T-helper 2 cell treated with Interferon-gamma antibody and Interleukin-4, amounts not matched to agents 5 μg/mL and 100 μg/mL, for 36 hours (primary cell): Measurements from ENCODE around the gene TMEM178B.
"Not testable (repeated sequence)": the region's sequence is repeated elsewhere in the genome, so short reads cannot be mapped to it uniquely, and the experiment has no call there.

Source experiments
- DNase-seq: peaks from one replicate; pipeline ENCODE4 v3.0.0; 2021; ENCODE audit warnings: low spot score
- H3K27ac Mint-ChIP-seq: one replicate; pipeline ENCODE4 v1.8.0; 2021; ENCODE audit warnings: mild to moderate bottlenecking, mixed read lengths
- H3K27me3 Mint-ChIP-seq: one replicate; pipeline ENCODE4 v1.8.0; 2021; ENCODE audit warnings: low read depth, mixed read lengths
- H3K36me3 Mint-ChIP-seq: one replicate; pipeline ENCODE4 v1.8.0; 2021; ENCODE audit warnings: low read depth, mixed read lengths
- H3K4me1 Mint-ChIP-seq: one replicate; pipeline ENCODE4 v1.8.0; 2021; ENCODE audit warnings: low read depth, mixed read lengths
- H3K4me3 Mint-ChIP-seq: one replicate; pipeline ENCODE4 v1.8.0; 2022; ENCODE audit warnings: mild to moderate bottlenecking, moderate library complexity, mixed read lengths
- H3K9me3 Mint-ChIP-seq: one replicate; pipeline ENCODE4 v1.8.0; 2021; ENCODE audit warnings: mixed read lengths

The TMEM178B gene

GRCh38 chr7:141057788-141058187 lies 16.1 kb upstream of the TMEM178B start:
- Mint-ChIP-seq H3K9me3 (peaks cover 4% of the 10 kb centered on the region), H3K4me1 (peaks cover 8% of the 10 kb centered on the region)

GRCh38 chr7:141067856-141068255 lies 6.0 kb upstream of the TMEM178B start:
- DNase-seq, H3K9me3 Mint-ChIP-seq, H3K27ac Mint-ChIP-seq, H3K4me3 Mint-ChIP-seq, H3K36me3 Mint-ChIP-seq: not testable (repeated sequence)
- Mint-ChIP-seq H3K27me3 (peaks cover 42% of the 10 kb centered on the region), H3K4me1 (peaks cover 11% of the 10 kb centered on the region)

More at GRCh38 chr7:141057788-141058187, 16.1 kb upstream of the TMEM178B start:
- Mint-ChIP-seq H3K36me3 (peaks cover 1% of the 10 kb centered on the region), H3K4me3 (no peak overlapping the region), H3K27ac (no peak overlapping the region), H3K27me3 (peaks cover 14% of the 10 kb centered on the region)
- no peak for DNase-seq

GRCh38 chr7:141071260-141071854 lies 2.5 kb upstream of the TMEM178B start:
- Mint-ChIP-seq H3K4me1 (peaks cover 12% of the 10 kb centered on the region), H3K9me3 (no peaks in the 10 kb centered on the region), H3K36me3 (no peaks in the 10 kb centered on the region), H3K4me3 (peak overlapping the region; percentile 80), H3K27ac (peak overlapping the region; percentile 19), H3K27me3 (peaks cover 45% of the 10 kb centered on the region)
- DNase-seq, result peak; percentile 14

GRCh38 chr7:141071855-141072547 lies 1.9 kb upstream of the TMEM178B start:
- Mint-ChIP-seq H3K4me3 (peak overlapping the region; percentile 80), H3K9me3 (no peaks in the 10 kb centered on the region), H3K27me3 (peaks cover 45% of the 10 kb centered on the region), H3K36me3 (no peaks in the 10 kb centered on the region), H3K4me1 (peaks cover 12% of the 10 kb centered on the region), H3K27ac (no peak overlapping the region)
- no peak for DNase-seq

- DNase-seq, result peak; percentile 34
- Mint-ChIP-seq H3K4me1 (peaks cover 12% of the 10 kb centered on the region), H3K27me3 (peaks cover 45% of the 10 kb centered on the region), H3K36me3 (no peaks in the 10 kb centered on the region), H3K4me3 (peak overlapping the region; percentile 80), H3K9me3 (no peaks in the 10 kb centered on the region), H3K27ac (no peak overlapping the region)
These were observed 1.2 kb upstream of the TMEM178B start for GRCh38 chr7:141072548-141073172.

GRCh38 chr7:141073173-141073640 lies 657 bp upstream of the TMEM178B start:
- Mint-ChIP-seq H3K4me3 (peak overlapping the region; percentile 80), H3K27ac (no peak overlapping the region), H3K9me3 (no peaks in the 10 kb centered on the region), H3K4me1 (peaks cover 12% of the 10 kb centered on the region), H3K27me3 (peaks cover 41% of the 10 kb centered on the region), H3K36me3 (no peaks in the 10 kb centered on the region)
- no peak for DNase-seq

GRCh38 chr7:141074162-141074991 lies 513 bp downstream of the TMEM178B start:
- no peak for DNase-seq

GRCh38 chr7:141074997-141075396 lies 1.1 kb downstream of the TMEM178B start:
- Mint-ChIP-seq H3K4me3 (peak overlapping the region; percentile 60), H3K27me3 (peaks cover 30% of the 10 kb centered on the region), H3K4me1 (peaks cover 12% of the 10 kb centered on the region), H3K36me3 (no peaks in the 10 kb centered on the region), H3K9me3 (no peaks in the 10 kb centered on the region), H3K27ac (no peak overlapping the region)
- no peak for DNase-seq

More at GRCh38 chr7:141074162-141074991, 513 bp downstream of the TMEM178B start:
- H3K4me1 Mint-ChIP-seq, result peaks cover 12% of the 10 kb centered on the region
- H3K27me3 Mint-ChIP-seq, result peaks cover 36% of the 10 kb centered on the region
- peak overlapping the region; percentile 60 for H3K4me3 Mint-ChIP-seq
- H3K36me3 Mint-ChIP-seq, result no peaks in the 10 kb centered on the region
- no peak overlapping the region for H3K27ac Mint-ChIP-seq
- H3K9me3 Mint-ChIP-seq, result no peaks in the 10 kb centered on the region

- Mint-ChIP-seq H3K36me3 (no peaks in the 10 kb centered on the region), H3K4me3 (no peak overlapping the region), H3K9me3 (no peaks in the 10 kb centered on the region)
These were observed 2.5 kb downstream of the TMEM178B start for GRCh38 chr7:141076377-141076776.

GRCh38 chr7:141079219-141079618 lies 5.4 kb downstream of the TMEM178B start:
- Mint-ChIP-seq H3K27ac (no peak overlapping the region), H3K4me1 (peaks cover 2% of the 10 kb centered on the region), H3K9me3 (no peaks in the 10 kb centered on the region)

More at GRCh38 chr7:141076377-141076776, 2.5 kb downstream of the TMEM178B start:
- no peak overlapping the region for H3K27ac Mint-ChIP-seq
- H3K27me3 Mint-ChIP-seq, result peaks cover 16% of the 10 kb centered on the region
- H3K4me1 Mint-ChIP-seq, result peaks cover 8% of the 10 kb centered on the region
- DNase-seq, result no peak

GRCh38 chr7:141089490-141089889 lies 15.6 kb downstream of the TMEM178B start:
- H3K27me3 Mint-ChIP-seq, H3K9me3 Mint-ChIP-seq, H3K36me3 Mint-ChIP-seq, DNase-seq, H3K4me3 Mint-ChIP-seq, H3K4me1 Mint-ChIP-seq, H3K27ac Mint-ChIP-seq: not testable (repeated sequence)

More at GRCh38 chr7:141079219-141079618, 5.4 kb downstream of the TMEM178B start:
- H3K27me3 Mint-ChIP-seq, result peaks cover 3% of the 10 kb centered on the region
- H3K4me3 Mint-ChIP-seq, result no peak overlapping the region
- H3K36me3 Mint-ChIP-seq, result no peaks in the 10 kb centered on the region
- no peak for DNase-seq

GRCh38 chr7:141094336-141095070 lies 20.6 kb downstream of the TMEM178B start:
- no peak overlapping the region for H3K27ac Mint-ChIP-seq

GRCh38 chr7:141097430-141097829 lies 23.6 kb downstream of the TMEM178B start:
- Mint-ChIP-seq H3K4me3 (no peak overlapping the region), H3K27ac (no peak overlapping the region), H3K27me3 (no peaks in the 10 kb centered on the region), H3K36me3 (no peaks in the 10 kb centered on the region), H3K4me1 (no peaks in the 10 kb centered on the region), H3K9me3 (no peaks in the 10 kb centered on the region)
- DNase-seq, result no peak

More at GRCh38 chr7:141094336-141095070, 20.6 kb downstream of the TMEM178B start:
- Mint-ChIP-seq H3K27me3 (no peaks in the 10 kb centered on the region), H3K9me3 (no peaks in the 10 kb centered on the region), H3K4me1 (no peaks in the 10 kb centered on the region), H3K36me3 (no peaks in the 10 kb centered on the region), H3K4me3 (no peak overlapping the region)
- no peak for DNase-seq
